IPS-18c (cell line): ENCODE results near the gene PGP.

Source experiments
- H3K4me3 ChIP-seq: 2 replicates; pipeline ENCODE4 v1.7.0; 2013; ENCODE audit warnings: low read depth, mild to moderate bottlenecking, low read length, moderate library complexity; ENCODE audit not compliant: insufficient read depth
- H3K9me3 ChIP-seq: one replicate; pipeline ENCODE4 v1.6.1; 2013; ENCODE audit warnings: mild to moderate bottlenecking, low read length, moderate library complexity; ENCODE audit not compliant: control insufficient read depth, insufficient read depth

The PGP gene

DNA sequence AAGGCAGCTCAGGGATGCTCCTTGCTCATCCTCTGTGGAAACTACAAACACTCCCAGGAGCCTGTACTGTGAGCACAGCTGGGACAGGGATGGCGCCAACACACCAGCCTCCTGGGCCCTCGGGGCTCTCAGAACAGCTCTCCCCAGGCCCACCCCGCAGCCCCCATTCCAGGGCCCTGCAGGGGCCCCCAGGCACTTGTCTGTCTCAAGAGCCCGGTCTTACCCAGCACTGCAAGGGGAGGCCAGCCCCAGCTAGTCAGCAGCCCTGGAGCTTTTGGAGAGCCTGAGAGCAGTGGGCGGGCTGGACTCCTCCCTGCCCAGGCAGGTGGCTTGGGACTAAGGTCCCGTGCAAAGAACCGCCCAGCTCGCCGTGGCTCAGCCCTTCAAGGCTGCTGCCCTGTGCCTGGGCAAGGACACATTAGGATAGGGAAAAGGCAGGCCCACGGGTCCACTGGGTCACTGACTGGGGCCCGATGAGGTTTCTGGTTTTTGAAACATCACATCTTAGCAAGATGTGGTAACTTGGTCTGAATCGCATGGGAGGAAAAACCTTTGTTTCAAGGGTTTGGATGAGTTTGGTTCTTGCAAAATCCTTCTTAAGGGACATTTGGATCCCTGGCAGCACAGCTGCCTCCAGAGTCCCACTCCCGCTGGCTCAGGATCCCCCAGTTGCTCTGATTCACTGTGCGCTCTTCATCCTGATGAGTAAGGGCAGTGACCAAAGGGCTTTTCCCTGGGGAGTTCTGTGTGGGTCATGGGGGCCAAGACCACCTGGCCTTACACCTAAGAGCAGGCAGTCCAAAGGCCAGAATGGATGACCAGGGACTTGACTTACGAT, 24.4 kb upstream of the PGP start:
- no peak overlapping the region for H3K4me3 ChIP-seq
- no peaks in the 10 kb centered on the region for H3K9me3 ChIP-seq

GRCh38 chr16:2238150-2238837, 23.7 kb upstream of the PGP start:
- no peaks in the 10 kb centered on the region for H3K9me3 ChIP-seq
- H3K4me3 ChIP-seq: no peak overlapping the region

DNA sequence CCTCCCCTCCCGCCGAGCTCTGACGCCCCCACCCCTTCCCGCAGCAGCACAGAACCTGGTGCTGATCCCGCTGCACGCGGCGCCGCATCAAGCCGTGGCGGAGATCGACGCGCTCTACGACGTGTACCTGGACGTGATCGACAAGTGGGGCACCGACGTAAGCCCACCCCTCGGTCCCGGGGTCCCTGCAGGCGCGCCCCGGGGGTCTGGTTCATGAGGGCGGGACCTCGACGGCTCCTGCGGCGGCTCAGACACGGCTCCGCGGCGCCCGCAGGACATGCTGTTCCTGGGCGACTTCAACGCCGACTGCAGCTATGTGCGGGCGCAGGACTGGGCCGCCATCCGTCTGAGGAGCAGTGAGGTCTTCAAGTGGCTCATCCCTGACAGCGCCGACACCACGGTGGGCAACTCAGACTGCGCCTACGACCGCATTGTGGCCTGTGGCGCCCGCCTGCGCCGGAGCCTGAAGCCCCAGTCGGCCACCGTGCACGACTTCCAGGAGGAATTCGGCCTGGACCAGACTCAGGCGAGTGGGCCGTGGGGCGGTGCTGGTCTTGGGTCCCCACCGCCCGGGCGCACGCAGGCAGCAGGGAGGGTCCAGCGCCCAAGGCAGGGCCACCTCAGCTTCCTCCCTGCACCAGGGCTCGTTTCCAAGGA, 23.0 kb upstream of the PGP start:
- Histone ChIP-seq H3K4me3 (peak overlapping the region; percentile 51), H3K9me3 (no peaks in the 10 kb centered on the region)

DNA sequence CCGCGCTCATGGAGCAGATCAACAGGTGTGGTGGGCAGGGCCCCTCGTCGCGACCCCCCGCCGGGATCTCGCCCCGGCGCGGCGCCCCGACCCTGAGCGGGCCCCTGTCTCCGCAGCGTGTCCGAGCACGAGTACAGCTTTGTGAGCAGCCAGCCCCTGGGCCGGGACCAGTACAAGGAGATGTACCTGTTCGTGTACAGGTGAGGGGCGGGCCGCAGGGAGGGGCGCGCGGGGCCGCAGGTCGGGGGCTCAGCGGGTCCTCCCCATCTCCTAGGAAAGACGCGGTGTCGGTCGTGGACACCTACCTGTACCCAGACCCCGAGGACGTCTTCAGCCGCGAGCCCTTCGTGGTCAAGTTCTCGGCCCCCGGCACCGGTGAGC, 22.5 kb upstream of the PGP start:
- Histone ChIP-seq H3K4me3 (peak overlapping the region; percentile 51), H3K9me3 (no peaks in the 10 kb centered on the region)

- peak within 1 kb of the TSS; percentile 51 for H3K4me3 ChIP-seq
Observed at GRCh38 chr16:2236337-2237101, 21.9 kb upstream of the PGP start, which contains the start of gene DNASE1L2. DNASE1L2 (plus strand) TSS chr16:2236444; CDS start chr16:2236817, 373 bp downstream.

DNA sequence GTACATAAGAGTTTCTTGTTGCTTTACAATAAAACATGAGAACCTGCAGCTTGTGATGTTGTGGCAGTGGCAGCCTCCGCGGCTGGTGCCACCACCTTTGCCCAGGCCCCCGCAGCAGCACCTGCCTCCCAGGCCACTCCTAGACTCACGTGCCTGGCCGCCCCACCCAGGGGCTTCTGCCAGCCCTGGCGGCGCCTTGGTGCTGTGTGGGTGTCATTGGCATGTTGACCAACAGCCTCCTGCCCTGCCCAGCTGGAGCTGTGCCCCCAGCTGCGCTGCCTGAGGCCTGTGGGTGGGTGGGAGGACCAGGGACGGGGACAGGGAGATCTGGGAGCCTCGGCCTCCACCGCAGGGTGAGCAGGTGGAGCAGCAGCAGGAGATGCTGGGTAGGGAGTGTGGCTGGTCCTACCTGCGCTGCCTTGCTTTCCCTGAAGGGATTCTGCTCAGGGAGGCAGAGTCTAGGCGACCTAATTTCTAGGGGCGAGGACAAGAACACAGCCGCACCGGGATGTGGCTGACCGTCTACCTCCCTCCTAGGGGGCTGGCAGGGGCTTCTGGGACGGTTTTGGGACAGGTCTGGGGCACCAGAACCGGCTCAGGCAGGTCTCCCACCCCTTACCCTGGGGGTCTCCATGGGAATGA, 21.2 kb upstream of the PGP start:
- no peak overlapping the region; the same call in 1 of the 2 replicates for H3K4me3 ChIP-seq
- no peaks in the 10 kb centered on the region for H3K9me3 ChIP-seq

More at GRCh38 chr16:2236337-2237101, 21.9 kb upstream of the PGP start, which contains the start of gene DNASE1L2:
- H3K9me3 ChIP-seq: no peaks in the 10 kb centered on the region

GRCh38 chr16:2235234-2235651, 20.6 kb upstream of the PGP start:
- Histone ChIP-seq H3K4me3 (no peak overlapping the region), H3K9me3 (no peaks in the 10 kb centered on the region)

DNA sequence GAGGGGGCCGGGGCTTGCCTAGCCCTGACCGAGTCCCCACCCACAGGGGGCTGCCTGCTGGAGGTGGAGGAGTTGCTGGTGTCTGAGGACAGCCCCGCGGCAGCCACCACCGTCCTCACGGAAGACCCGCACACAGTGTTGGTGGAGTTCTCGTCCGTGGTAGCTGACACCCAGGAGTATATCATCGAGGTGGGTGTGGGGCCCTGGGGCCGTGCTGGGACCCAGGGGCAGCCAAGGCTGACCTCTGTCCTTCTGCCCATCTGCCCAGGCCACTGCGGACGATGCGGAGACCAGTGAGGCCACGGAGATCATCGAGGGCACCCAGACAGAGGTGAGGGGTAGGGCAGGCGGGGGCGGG, 20.2 kb upstream of the PGP start:
- Histone ChIP-seq H3K9me3 (no peaks in the 10 kb centered on the region), H3K4me3 (no peak overlapping the region)

DNA sequence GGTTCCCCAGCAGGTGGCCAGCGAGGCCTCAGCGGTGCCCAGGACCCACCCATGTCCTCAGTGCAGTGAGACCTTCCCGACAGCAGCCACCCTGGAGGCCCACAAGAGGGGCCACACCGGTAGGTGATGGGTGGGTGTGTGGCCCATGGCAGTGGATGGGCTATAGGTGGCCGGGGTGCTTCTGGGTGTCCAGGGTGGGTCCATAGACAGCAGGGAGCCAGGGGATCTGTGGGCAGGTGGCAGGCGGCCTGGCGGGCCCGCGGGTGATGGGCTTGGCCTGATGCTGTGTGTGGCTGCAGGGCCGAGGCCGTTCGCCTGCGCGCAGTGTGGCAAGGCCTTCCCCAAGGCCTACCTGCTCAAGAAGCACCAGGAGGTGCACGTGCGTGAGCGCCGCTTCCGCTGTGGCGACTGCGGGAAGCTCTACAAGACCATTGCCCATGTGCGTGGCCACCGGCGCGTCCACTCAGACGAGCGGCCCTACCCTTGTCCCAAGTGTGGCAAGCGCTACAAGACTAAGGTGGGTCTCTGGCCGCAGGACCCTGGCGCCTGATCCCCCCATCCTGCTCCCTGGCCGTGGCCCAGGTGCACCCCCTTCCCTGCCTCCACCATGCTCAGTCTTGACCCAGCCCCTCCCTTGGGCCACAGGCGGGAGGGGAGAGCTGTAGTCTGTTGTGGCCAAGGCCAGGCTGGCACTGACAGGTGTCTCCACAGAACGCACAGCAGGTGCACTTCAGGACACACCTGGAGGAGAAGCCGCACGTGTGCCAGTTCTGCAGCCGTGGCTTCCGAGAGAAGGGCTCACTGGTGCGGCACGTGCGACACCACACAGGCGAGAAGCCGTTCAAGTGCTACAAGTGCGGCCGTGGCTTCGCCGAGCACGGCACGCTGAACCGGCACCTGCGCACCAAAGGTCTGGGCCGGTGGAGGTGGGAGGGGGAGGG, 19.5 kb upstream of the PGP start:
- no peaks in the 10 kb centered on the region for H3K9me3 ChIP-seq
- H3K4me3 ChIP-seq: no peak overlapping the region

DNA sequence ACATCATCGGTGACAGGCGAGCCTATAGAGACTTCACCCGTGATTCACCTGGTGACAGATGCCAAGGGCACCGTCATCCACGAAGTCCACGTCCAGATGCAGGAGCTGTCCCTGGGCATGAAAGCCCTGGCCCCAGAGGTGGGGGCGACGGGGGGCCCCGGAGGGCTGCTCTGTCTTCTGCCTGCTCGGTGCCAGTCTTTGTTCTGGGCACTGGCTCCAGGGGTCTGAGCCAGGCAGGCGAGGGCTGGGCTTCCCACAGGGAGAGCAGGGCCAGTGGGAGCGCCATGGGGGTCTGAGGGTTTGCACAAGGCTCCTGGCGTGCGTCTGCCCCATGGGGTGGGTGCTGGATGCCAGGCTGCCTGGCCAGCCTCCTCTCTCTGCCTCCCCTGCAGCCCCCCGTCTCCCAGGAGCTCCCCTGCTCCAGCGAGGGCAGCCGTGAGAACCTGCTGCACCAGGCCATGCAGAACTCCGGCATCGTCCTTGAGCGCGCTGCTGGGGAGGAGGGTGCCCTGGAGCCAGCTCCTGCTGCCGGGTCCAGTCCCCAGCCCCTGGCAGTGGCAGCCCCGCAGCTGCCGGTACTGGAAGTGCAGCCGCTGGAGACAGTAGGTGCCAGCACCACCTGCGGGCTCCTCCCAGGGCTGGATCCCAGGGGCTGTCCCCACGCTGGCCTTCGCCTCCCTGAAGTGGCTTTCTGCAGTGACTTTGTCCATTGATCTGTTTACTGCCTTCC, 18.6 kb upstream of the PGP start:
- no peaks in the 10 kb centered on the region for H3K9me3 ChIP-seq
- no peak overlapping the region for H3K4me3 ChIP-seq

DNA sequence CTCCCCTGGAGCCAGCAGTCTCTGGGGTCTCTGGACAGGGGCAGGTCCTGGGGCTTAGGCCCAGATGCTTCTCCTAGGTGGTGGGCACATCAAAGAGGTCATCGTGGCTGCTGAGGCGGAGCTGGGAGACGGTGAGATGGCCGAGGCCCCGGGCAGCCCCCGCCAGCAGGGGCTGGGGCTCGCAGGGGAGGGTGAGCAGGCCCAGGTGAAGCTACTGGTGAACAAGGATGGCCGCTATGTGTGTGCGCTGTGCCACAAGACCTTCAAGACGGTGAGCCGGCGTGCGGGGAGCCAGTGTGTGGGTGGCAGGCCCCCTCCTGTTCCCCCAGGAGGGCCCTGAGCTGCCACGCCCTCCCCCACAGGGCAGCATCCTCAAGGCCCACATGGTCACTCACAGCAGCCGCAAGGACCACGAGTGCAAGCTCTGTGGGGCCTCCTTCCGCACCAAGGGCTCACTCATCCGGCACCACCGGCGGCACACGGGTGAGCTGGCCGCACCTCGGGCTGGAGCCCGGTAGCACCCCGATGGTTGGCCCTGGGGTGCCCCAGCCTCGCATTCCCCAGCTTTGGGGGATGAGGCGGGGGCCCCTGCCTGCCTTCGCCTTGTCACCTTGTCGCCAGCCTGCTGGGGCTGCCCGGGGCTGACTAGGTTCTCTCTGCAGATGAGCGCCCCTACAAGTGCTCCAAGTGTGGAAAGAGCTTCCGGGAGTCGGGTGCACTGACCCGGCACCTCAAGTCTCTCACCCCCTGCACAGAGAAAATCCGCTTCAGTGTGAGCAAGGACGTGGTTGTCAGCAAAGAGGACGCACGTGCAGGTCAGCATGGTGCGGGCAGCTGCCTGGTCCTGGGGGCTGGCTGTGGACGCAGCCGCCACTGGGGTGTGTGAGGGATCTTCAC, 17.7 kb upstream of the PGP start:
- H3K9me3 ChIP-seq: no peaks in the 10 kb centered on the region
- no peak overlapping the region for H3K4me3 ChIP-seq

- Histone ChIP-seq H3K4me3 (no peak overlapping the region), H3K9me3 (no peaks in the 10 kb centered on the region)
Observed at GRCh38 chr16:2231016-2231931, 16.6 kb upstream of the PGP start.

DNA sequence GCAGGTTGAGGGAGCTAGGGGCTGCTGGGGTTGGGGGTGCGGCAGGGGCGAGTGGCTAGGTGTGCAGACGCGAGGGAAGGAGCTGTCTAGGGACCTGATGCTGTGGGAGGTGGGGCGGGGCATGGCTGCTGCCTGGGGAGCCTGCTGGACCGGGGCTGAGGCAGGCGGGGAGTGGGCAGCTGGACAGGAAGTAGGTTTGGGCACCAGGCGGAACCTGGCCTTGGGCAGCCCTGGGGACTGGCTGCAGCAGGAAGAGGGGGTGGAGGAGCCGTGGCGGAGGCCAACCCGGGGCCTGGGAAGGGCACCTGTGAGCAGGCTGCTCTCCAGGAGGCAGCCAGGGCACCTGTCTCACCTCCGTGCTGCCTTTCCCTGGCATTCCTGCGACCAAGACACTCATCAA, 15.7 kb upstream of the PGP start:
- H3K4me3 ChIP-seq: no peak overlapping the region
- no peaks in the 10 kb centered on the region for H3K9me3 ChIP-seq
